SK-N-DZ (cell line): Measurements from ENCODE around the gene MIF.

Experiments
- DNase-seq: peaks from one replicate; pipeline ENCODE4 v3.0.0-alpha.2; 2015; ENCODE audit warnings: low spot score

MIF gene

DNA sequence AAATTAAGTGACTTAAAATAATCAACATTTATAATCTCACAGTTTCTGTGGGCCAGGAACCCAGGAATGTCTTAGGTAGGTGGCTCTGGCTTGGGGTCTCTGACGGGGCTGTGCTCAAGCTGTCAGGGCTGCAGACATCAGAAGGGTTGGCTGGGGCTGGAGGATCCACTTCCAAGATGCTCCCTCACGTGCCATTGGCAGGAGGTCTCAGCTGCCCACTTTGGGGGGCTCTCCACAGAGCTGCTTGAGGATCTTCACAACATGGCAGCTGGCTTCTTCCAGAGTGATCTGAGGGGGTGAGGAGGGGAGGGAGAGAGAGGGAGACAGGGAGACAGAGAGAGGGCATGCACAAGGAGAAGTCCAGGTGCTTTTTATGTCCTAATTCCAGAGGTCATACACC is 18.4 kb upstream of the MIF start:
- DNase-seq: no peak

DNA sequence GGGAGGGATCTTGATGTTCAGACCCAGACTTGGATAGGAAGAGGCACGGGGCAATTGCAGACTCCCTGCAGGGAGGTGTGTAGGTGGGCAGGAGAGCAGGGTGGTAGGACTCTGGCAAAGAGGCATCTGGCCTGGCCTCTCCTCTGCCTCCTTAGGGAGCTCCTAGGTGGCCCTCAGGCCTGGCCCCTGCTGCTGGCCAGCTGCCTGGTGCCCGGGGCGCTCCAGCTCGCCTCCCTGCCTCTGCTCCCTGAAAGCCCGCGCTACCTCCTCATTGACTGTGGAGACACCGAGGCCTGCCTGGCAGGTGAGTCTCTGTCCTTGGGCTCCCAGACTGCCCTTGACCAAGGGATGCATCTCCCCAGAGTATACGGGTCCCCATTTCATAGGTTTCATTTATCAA is 16.6 kb upstream of the MIF start:
- DNase-seq: no peak

- DNase-seq: no peak
These were observed 16.0 kb upstream of the MIF start for GRCh38 chr22:23878219-23878618.

DNA sequence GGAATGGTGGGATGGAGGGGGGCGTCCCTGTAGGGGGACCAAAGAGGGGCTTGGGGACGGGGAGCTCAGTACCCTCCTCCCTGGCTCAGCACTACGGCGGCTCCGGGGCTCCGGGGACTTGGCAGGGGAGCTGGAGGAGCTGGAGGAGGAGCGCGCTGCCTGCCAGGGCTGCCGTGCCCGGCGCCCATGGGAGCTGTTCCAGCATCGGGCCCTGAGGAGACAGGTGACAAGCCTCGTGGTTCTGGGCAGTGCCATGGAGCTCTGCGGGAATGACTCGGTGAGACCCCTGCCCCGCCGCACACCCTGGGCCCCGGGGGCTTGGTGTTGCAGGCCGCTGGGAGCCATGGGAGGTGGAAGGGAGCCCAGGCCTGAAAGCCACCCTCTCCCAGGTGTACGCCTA is 11.8 kb upstream of the MIF start:
- no peak for DNase-seq

DNA sequence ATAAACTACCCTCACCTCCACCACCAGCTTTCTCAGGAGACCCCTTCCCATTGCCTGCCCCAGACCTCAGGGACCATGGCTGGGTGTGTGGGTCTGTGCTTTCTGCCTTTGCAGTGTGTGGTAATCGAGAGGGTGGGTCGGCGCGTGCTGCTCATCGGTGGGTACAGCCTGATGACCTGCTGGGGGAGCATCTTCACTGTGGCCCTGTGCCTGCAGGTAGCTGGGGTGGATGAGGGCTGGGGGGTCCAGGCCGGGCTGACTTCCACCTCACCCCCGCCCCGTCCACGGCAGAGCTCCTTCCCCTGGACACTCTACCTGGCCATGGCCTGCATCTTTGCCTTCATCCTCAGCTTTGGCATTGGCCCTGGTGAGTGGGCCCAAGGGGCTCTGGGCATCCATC is 10.5 kb upstream of the MIF start:
- no peak for DNase-seq

DNA sequence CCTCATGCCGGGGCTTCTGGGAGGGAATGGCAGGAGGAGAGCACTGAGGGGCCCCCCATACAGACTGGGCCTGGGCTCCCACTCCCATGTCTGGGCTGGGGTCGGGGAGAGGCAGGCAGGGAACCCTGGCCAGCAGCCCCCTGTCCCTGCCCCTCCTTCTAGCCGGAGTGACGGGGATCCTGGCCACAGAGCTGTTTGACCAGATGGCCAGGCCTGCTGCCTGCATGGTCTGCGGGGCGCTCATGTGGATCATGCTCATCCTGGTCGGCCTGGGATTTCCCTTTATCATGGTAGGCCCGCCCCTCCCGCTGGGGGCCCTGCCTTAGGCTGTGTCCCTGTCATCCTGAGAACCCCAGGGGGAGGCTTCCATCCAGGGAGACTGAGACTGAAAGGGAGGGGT is 10.0 kb upstream of the MIF start:
- DNase-seq: no peak

GRCh38 chr22:23888615-23889401 is 5.4 kb upstream of the MIF start:
- DNase-seq: no peak

GRCh38 chr22:23889620-23890019 is 4.6 kb upstream of the MIF start:
- DNase-seq: no peak

DNA sequence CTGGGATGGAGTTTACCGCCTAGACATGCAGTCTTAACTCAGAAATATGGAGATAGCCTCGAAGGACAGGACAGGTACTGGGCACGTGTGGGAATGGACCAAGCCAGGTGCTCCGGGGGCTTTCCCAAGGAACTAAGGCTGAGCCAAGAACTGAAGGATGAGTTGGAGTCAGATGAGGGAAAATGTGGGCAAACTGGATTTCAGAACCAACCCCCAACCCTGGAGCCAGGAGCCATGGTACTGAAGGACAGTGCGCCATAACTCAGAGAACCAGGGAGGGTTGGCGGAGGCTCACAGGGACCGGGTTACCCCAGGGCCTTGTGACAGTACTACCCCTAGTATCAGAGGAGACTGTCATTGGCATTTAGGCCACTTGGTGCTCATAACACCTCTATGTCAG is 2.5 kb upstream of the MIF start:
- no peak for DNase-seq

- no peak for DNase-seq
These were observed 2.1 kb upstream of the MIF start for GRCh38 chr22:23892130-23892529.

- no peak for DNase-seq
These were observed 1.5 kb upstream of the MIF start for GRCh38 chr22:23892706-23893105.

- no peak for DNase-seq
These were observed 850 bp upstream of the MIF start for GRCh38 chr22:23893121-23893944.

GRCh38 chr22:23894710-23895598 is 771 bp downstream of the MIF start:
- peak; percentile 82 for DNase-seq

DNA sequence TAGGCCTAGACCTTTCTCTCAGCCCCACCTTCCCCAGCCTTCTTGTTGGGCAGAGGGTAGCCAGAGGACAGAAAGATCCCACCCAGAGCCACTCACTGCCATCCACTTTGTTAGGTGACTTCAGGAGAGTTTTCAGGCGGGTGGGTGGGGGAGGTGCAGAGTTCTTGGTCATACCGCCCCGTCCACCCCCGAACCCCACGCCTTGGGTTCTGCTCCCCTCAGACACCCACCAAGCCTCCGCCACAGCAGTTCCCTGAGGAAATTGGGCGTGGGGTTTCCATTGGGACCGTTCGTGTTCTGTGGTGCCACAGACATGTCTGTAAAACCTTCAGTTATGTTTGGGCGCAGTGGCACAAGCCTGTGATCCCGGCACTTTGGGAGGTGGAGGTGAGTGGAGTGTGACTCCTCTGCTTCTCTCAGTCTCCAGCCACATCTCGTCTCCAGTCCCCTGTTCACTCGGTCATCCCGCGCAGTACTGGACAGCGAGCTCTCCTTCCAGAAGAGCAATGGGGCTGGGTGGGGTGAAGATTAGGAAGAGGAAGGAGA is 1.5 kb downstream of the MIF start:
- no peak for DNase-seq

DNA sequence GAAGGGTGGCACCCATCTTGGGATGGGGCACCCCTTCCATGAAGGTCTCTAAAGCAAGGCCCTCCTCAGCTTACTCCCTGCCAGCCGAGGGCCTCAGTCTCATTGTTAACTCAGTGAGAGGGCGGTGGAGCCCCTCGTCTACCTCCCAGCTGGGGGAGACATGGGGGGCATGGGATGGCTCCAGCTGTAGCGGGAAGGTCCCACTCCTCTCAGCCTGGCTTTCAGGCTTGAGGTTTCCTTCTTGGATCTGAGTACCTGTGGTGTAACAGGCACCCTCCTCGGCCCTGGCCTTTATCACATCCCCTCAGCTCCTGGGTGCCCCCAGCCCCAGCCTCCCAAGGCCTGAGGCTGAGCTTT is 2.0 kb downstream of the MIF start:
- DNase-seq: no peak

GRCh38 chr22:23896523-23897186 is 2.5 kb downstream of the MIF start:
- DNase-seq: no peak

DNA sequence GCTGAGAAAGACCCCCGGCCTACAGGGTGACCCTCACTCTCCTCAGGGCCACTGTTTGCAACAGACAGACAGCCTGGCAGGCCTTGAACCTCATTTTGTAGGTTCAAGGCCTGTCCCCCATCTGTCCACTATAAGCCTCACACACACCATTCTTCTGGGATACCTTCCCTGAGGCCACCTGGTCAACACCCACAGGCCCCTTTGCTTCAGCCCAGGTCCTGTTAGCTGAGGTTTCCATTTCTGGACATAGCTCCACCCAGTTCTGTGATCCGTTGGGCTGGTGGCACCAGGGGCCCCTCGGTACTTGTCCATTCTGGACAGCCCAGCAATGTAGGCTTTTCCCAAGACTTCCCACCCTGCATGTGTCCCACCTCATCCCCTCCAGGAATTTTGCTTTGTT is 3.1 kb downstream of the MIF start:
- no peak for DNase-seq

DNA sequence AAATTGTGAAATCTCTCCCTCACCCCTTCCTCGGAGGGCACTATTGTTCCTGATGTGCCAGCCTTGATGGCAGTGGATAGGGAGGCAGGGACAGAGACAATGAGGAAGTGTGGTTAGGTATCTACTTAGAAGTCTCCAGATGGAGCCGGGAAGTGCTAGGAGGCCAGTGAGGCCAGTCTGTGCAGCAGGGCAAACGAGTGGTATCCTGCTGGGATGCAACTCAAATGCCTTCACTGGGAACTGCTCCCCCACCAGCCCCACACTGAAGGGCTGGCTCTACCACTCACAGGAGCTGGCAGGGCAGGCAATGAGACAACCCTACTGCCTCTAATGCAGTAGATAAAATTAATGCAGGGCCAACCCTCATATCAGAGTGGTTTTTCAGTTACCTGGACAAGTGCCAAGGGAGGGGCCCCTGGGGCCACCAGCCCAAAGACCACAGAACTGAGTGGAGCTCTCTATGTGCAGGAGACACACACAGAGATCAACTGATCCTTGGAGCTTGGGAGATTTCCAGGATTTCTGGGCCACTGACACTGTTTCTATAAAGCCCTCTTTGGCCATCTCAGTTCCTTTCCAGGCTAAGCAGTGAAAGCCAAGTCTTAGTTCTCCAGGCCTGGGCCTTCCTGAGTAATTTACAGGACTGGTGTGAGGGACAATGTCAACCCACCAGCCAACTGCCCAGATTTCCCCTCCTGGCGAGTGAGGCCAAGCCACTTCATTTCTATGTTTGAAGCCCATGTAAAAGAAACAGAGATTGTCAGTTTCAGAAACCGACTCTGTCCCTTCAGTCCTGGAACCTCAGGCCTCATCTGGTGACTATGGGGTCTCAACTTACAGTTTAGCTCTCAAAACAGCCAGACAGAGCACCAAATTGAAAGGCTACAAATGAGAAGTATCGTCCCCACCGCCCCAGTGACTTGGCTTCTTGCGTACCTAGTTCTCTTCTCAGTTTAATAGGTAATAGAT is 4.1 kb downstream of the MIF start:
- no peak for DNase-seq

GRCh38 chr22:23899042-23899745 is 5.0 kb downstream of the MIF start:
- DNase-seq: no peak
